HUDEP-2 (cell line): ENCODE data around the gene CORO7.

ENCODE experiments used
- DNase-seq, 76 experiments: peaks; one replicate each; lab custom pipeline; 2025; ENCODE audit not compliant: unreplicated experiment in 76 of 76; lab: John Stamatoyannopoulos, UW

CORO7 gene

GRCh38 chr16:4373356-4373908, 43.0 kb downstream of the CORO7 start:
- DNase-seq, result peak in 36 of 76 experiments; percentile 25 to 75 (median 52)

- peak in 73 of 76 experiments; percentile 8 to 88 (median 73) for DNase-seq
Measured at GRCh38 chr16:4372578-4373355, 43.6 kb downstream of the CORO7 start.

- DNase-seq, result peak in 2 of 76 experiments; percentile 14 to 18
Measured at GRCh38 chr16:4372001-4372577, 44.3 kb downstream of the CORO7 start.

- peak in 56 of 76 experiments; percentile 4 to 69 (median 45) for DNase-seq
Measured at GRCh38 chr16:4371357-4372000, 44.9 kb downstream of the CORO7 start, which contains the start of gene VASN. TSS of gene VASN (plus strand) at chr16:4371848. CDS start at chr16:4380878, 9,030 bp downstream.

GRCh38 chr16:4370570-4371356, 45.6 kb downstream of the CORO7 start:
- DNase-seq, result peak in 1 of 76 experiments; percentile 19

- DNase-seq, result no peak
Measured at GRCh38 chr16:4370151-4370550, 46.2 kb downstream of the CORO7 start.

- no peak for DNase-seq
Measured at GRCh38 chr16:4369007-4369733, 47.2 kb downstream of the CORO7 start.

- DNase-seq, result no peak
Measured at GRCh38 chr16:4367393-4367856, 49.0 kb downstream of the CORO7 start.

- DNase-seq, result no peak
Measured at GRCh38 chr16:4366016-4366415, 50.4 kb downstream of the CORO7 start.

GRCh38 chr16:4365615-4366014, 50.8 kb downstream of the CORO7 start:
- no peak for DNase-seq

GRCh38 chr16:4365014-4365406, 51.4 kb downstream of the CORO7 start:
- DNase-seq, result no peak

- no peak for DNase-seq
Measured at GRCh38 chr16:4364196-4365013, 52.0 kb downstream of the CORO7 start.

- DNase-seq, result peak in 37 of 76 experiments; percentile 5 to 45 (median 26)
Measured at GRCh38 chr16:4362476-4363135, 53.8 kb downstream of the CORO7 start.

GRCh38 chr16:4361944-4362311, 54.5 kb downstream of the CORO7 start:
- DNase-seq, result no peak

- no peak for DNase-seq
Measured at GRCh38 chr16:4361033-4361943, 55.1 kb downstream of the CORO7 start.

GRCh38 chr16:4360538-4361021, 55.8 kb downstream of the CORO7 start:
- DNase-seq, result peak in 7 of 76 experiments; percentile 5 to 30 (median 21)

- no peak for DNase-seq
Measured at GRCh38 chr16:4359914-4360313, 56.5 kb downstream of the CORO7 start.
